GM18951 (cell line): ENCODE data around the gene SDR42E1.
"Not testable (repeated sequence)": the region's sequence is repeated elsewhere in the genome, so short reads cannot be mapped to it uniquely, and the experiment has no call there.

Experiments
- POLR2A ChIP-seq: IDR thresholded peaks from 4 replicates; pipeline ENCODE4 v1.6.1; 2011; ENCODE audit warnings: mild to moderate bottlenecking; ENCODE audit not compliant: insufficient read length, insufficient read depth; ENCODE audit errors: extremely low read depth
- in situ Hi-C: fragments of 300-500 bp; cut with MboI; formaldehyde crosslinking; loops from one replicate; pipeline ENCODE4 v1.12.0; 2022; ENCODE audit warnings: low sequenced_read_pairs, mixed read lengths, inconsistent platforms; ENCODE audit not compliant: unreplicated experiment

SDR42E1 gene

GRCh38 chr16:82031116-82032084 is 20.1 kb upstream of the SDR42E1 start:
- TF ChIP-seq POLR2A, result no peak
- in situ Hi-C loops, result no loop called here

DNA sequence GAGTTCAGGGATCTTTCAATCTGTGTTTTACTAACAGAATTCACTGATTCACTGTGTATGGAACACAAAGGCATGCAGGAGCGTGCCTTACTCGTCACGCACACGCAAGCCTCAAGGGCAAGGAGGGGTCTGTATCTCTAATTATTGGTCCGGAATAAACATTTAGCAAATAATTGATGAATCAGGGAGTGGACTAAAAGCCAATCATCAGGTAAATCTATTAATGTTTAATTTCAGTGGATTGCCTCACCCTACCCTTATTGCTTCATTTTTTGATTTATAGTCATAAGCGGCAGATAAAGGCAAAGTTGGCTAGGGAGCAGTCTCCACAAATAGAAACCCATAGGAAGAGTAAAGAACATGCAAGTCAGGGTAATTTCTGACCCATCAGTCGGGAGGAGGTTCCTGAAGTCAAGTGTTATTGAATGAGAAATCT is 16.4 kb upstream of the SDR42E1 start:
- in situ Hi-C loops, result no loop called here
- no peak for TF ChIP-seq POLR2A

DNA sequence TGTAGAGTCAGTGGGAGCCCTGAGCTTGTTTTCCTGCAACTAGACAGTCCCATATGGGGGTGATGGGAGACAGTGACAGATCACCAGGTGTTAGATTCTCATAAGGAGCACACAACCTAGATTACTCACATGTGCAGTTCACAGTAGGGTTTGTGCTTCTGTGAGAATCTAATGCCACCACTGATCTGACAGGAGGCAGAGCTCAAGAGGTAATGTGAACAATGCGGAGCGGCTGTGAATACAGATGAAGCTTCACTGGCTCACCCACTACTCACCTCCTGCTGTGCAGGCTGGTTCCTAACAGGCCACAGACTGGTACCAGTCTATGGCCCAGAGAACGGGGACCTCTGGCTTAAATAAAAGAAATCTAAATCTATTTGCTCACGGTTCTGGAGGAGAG is 13.6 kb upstream of the SDR42E1 start:
- no peak for TF ChIP-seq POLR2A
- in situ Hi-C loops, result no loop called here

GRCh38 chr16:82024316-82024715 is 13.0 kb upstream of the SDR42E1 start:
- no peak for TF ChIP-seq POLR2A
- in situ Hi-C loops, result no loop called here

GRCh38 chr16:82023206-82023605 is 11.9 kb upstream of the SDR42E1 start:
- TF ChIP-seq POLR2A, result no peak
- in situ Hi-C loops, result no loop called here

DNA sequence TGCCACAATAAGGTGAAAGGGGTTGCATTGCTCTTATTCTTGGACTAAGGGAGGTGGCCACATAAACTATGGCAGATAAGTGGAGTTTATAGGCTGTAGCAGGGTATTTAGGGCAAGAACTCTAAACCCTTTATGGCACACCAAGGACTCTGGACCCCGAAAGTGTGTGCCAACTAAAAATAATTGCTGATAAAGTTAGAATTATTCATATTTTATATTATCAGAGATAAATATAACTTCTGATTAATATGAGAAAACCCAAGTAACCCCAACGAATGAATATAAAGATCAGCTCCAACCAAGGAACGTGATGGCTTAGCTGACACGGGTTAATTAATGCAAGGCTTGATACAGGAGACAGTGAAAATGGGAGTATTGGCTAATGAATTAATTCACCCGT is 8.8 kb upstream of the SDR42E1 start:
- in situ Hi-C loops, result no loop called here

GRCh38 chr16:82019535-82019934 is 8.3 kb upstream of the SDR42E1 start:
- TF ChIP-seq POLR2A, result no peak
- in situ Hi-C loops, result no loop called here

More for the DNA sequence above, 8.8 kb upstream of the SDR42E1 start:
- TF ChIP-seq POLR2A, result no peak

- in situ Hi-C loops, result no loop called here
- TF ChIP-seq POLR2A, result no peak
These were observed 6.8 kb upstream of the SDR42E1 start for GRCh38 chr16:82017911-82018568.

DNA sequence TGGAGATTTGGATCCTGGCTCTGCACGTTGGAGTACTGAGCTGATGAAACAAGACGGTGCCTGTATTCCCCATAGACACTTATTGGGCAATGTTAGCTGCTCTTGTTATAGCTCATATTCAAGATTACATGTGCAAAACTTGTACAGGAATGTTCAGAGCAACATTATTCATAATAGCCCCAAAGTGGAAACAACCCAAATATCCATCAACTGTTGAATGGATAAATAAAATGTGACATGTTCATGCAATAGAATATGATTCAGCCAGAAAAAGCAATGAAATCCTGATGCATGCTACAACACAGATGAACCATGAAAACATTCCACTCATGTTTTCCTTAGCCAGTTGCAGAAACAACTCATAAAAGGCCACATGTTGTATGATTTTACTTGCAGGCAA is 5.7 kb upstream of the SDR42E1 start:
- in situ Hi-C loops, result no loop called here
- no peak for TF ChIP-seq POLR2A

DNA sequence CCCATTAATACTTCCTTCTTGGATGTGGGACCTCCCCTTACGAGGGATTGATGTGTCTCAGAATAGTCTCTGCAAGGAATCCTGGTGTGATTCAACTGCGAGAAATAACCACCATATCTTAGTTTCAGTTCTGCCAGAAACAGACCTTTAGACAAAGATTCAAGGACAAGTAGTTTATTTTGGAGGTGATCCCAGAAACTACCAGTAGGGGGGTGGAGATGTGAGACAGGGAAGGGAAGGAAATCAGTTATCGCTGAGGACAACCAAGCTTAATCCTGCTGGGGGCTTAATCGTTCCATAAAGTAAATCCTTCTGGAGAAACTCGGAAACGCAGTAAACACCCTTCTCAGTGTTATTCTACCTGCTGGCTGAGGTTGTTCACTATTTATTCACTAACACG is 5.0 kb upstream of the SDR42E1 start:
- TF ChIP-seq POLR2A, result no peak

DNA sequence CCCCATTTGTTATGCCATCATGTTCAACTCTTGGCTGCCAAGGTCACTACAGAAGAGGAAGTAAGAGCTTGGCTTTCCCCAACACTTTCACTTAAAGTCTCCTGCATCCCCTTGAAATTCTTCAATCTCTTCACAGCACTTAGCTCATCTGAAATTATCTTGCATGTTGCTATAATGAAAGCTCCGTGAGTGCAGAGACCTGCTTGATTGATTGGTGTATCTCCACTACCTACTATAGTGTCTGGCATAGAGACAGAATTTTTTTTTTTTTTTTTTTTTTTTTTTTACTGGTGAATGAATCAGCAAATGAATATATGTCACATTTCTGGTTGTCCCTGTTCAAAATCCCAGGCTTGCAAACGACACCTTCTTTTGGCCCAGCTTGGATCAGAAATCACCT is 1.9 kb upstream of the SDR42E1 start:
- no peak for TF ChIP-seq POLR2A

More for the DNA sequence above, 5.0 kb upstream of the SDR42E1 start:
- in situ Hi-C loops, result no loop called here

GRCh38 chr16:82010649-82011048 is 621 bp downstream of the SDR42E1 start:
- in situ Hi-C loops, result no loop called here
- no peak for TF ChIP-seq POLR2A

More for the DNA sequence above, 1.9 kb upstream of the SDR42E1 start:
- in situ Hi-C loops, result no loop called here

GRCh38 chr16:82009789-82010188 is 1.5 kb downstream of the SDR42E1 start:
- in situ Hi-C loops, result not testable (repeated sequence)
